ENCODE data around the gene DISC1.
"Not testable (repeated sequence)": the region's sequence is repeated elsewhere in the genome, so short reads cannot be mapped to it uniquely, and the experiment has no call there.

Gene DISC1

DNA sequence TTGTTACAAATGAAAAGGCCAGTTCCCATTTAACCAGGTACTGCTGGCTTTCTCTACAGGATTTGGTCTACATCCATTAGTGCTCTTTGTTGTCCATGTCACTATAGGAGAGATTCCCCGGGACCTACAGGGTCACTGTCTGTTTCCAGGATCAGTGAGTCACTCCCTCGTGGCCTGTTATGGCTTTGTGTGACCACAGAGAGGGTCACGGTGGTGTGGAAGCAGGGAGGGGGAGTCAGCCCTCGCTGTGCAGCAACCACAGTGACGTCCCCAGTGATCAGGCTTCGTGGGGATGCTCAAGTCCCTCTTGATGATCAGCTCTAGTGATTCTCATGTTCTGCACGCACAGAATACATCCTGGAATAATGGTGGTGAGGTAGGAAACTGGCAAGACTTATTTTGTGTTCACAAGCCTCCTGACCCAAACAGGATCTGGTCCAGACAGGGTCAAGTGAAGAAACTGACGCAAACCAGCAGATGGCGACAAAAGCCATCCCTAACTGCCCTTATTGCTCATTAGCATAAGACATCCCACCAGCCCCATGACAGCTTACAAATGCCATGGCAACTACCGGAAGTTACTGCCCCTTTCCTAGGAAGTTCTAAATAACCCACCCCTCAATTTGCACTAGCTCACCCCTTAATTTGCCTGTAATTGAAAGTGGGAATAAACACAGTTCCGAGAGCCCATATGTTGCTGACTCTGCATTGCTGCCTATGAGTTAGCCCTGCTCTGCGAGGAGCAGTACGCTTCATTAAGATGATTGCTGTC, 98.5 kb downstream of the DISC1 start:
- H3K36me3 Mint-ChIP-seq (ENCODE audit: low read depth), result no peaks in the 10 kb centered on the region
- H3K27me3 Mint-ChIP-seq, result no peaks in the 10 kb centered on the region
- peaks cover 2% of the 10 kb centered on the region for H3K4me1 Mint-ChIP-seq
- no peak overlapping the region for H3K4me3 Mint-ChIP-seq
- ATAC-seq, result peak; percentile 49
- H3K27ac Mint-ChIP-seq, result no peak overlapping the region
- DNase-seq, result peak; percentile 28
- no peaks in the 10 kb centered on the region for H3K9me3 Mint-ChIP-seq

DNA sequence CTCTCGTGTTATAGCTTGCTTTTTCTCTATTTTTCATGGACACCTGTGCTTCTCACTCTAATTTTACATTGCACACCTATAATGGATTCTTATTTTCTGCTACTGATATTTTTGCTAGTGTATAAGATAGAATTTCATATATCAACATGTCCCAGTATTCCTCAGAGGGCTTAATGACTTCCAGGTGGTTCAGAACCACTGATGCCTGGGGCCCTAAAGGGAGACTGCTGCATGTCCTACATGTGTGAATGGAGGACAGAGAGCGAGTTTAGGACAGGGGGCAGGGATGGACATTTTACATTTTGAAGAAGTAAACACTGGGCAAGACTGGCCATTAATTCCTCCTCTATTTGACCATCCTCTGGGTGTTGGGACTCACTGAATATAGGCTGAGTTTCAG, 100.6 kb downstream of the DISC1 start:
- H3K4me1 Mint-ChIP-seq, result no peaks in the 10 kb centered on the region
- DNase-seq, result no peak

DNA sequence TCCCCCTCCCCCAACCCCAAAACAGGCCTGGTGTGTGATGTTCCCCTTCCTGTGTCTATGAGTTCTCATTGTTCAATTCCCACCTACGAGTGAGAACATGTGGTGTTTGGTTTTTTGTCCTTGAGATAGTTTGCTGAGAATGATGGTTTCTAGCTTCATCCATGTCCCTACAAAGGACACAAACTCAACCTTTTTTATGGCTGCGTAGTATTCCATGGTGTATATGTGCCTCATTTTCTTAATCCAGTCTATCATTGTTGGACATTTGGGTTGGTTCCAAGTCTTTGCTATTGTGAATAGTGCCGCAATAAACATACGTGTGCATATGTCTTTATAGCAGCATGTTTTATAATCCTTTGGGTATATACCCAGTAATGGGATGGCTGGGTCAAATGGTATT, 102.4 kb downstream of the DISC1 start:
- DNase-seq; H3K4me1 Mint-ChIP-seq; H3K4me3 Mint-ChIP-seq; H3K27me3 Mint-ChIP-seq; H3K27ac Mint-ChIP-seq; H3K9me3 Mint-ChIP-seq; ATAC-seq; H3K36me3 Mint-ChIP-seq (ENCODE audit: low read depth): not testable (repeated sequence)

More for the DNA sequence above, 100.6 kb downstream of the DISC1 start:
- no peaks in the 10 kb centered on the region for H3K36me3 Mint-ChIP-seq (ENCODE audit: low read depth)
- no peaks in the 10 kb centered on the region for H3K27me3 Mint-ChIP-seq
- no peak for ATAC-seq
- H3K27ac Mint-ChIP-seq, result no peak overlapping the region
- no peaks in the 10 kb centered on the region for H3K9me3 Mint-ChIP-seq
- no peak overlapping the region for H3K4me3 Mint-ChIP-seq

DNA sequence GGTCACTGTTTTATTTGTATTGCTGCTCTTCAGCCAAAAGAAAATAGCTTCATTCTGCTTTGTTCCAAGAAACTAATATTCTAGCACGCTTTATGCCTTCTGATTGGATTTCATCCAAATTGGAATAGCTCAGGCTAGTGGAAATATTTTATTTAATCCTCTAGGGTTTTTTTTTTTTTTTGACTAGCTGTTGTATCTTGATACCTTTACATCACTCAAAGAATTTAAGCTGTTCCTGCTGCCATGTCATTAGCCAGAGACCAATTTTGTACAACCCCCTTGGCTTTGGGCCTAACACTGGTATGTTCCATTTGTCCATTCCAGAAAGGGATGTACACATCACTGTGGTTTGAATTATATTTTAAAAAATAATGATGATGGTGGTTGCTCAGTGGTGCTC, 103.0 kb downstream of the DISC1 start:
- ATAC-seq (no peak), DNase-seq (no peak)
- Mint-ChIP-seq H3K4me3 (no peak overlapping the region), H3K4me1 (no peaks in the 10 kb centered on the region), H3K27me3 (no peaks in the 10 kb centered on the region), H3K9me3 (no peaks in the 10 kb centered on the region), H3K36me3 (ENCODE audit: low read depth) (no peaks in the 10 kb centered on the region), H3K27ac (no peak overlapping the region)

DNA sequence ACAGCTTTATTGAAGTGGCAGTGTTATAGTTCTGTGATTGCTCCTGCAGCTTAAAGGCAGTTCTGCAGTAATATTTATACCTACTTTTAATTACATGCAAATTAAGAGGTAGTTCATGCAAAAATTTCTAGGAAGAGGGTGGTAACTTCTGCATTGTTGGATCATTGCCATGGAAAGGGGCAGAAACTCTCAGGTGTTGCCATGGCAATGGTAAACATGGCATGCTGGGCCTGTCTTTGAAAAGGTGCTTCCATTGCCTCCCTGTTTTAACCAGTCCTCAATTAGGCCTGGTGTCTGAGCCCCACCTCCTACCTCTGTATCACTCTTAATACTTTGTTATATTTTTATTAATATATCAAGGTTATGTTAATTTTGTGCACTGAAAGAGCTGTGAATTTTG, 104.7 kb downstream of the DISC1 start:
- Mint-ChIP-seq H3K27ac (no peak overlapping the region), H3K4me1 (no peaks in the 10 kb centered on the region), H3K27me3 (no peaks in the 10 kb centered on the region), H3K9me3 (no peaks in the 10 kb centered on the region), H3K36me3 (ENCODE audit: low read depth) (no peaks in the 10 kb centered on the region), H3K4me3 (no peak overlapping the region)
- DNase-seq, result no peak
- ATAC-seq, result no peak

DNA sequence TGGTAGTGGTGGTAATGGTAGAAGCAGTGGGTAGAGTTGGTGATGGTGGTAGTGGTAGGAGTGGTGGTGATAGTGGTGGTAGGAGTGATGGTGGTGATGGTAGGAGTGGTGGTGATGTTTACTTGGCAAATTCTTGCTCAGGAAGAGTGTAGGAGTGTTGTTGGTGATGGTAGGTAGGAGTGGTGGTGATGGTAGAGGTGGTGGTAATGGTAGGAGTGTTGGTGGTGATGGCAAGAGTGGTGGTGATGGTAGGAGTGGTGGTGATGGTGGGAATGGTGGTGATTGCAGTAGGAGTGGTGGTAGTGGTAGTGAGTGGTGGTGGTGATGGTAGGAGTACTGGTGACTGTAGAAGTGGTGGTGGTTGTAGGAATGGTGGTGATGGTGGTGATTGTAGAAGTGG, 106.5 kb downstream of the DISC1 start:
- DNase-seq (no peak), ATAC-seq (no peak)
- Mint-ChIP-seq H3K4me3 (no peak overlapping the region), H3K9me3 (no peaks in the 10 kb centered on the region), H3K4me1 (no peaks in the 10 kb centered on the region), H3K27me3 (no peaks in the 10 kb centered on the region), H3K27ac (no peak overlapping the region), H3K36me3 (ENCODE audit: low read depth) (no peaks in the 10 kb centered on the region)

DNA sequence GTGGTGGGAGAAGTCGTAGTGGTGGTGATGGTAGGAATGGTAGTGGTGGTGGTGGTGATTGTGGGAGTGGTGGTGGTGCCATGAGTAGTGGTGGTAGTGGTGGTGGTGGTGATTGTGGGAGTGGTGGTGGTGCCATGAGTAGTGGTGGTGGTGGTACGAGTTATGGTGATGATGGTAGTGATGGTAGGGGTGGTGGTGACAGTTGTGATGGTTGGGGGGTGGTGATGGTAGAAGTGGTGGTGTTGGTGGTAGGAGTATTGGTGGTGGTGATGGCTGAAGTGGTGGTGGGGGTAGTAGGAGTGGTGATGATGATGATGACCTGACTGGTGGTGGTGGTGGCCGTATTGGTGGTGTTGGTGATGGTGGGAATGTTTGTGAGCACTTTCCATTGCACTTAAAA, 107.1 kb downstream of the DISC1 start:
- no peak for DNase-seq
- Mint-ChIP-seq H3K27ac (no peak overlapping the region), H3K4me1 (no peaks in the 10 kb centered on the region), H3K27me3 (no peaks in the 10 kb centered on the region), H3K36me3 (ENCODE audit: low read depth) (no peaks in the 10 kb centered on the region), H3K4me3 (no peak overlapping the region), H3K9me3 (no peaks in the 10 kb centered on the region)
- no peak for ATAC-seq

DNA sequence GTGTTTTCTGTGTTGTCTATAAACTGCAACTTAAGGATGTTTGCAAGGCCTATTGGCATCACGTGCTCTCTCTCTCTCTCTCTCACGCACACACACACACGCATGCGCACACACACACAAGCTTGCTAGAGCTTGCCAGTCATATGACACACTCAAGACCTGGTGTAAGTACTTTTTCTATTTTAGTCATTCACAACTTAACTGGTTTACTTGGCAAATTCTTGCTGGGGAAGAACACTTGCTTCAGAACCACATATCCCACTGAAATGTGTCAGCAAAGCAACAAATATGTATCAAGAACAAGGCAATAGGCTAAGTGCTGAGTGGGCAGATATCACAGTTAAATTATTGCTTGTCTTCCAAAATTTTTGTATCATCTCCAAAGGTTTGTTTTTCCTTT, 107.8 kb downstream of the DISC1 start:
- no peak for DNase-seq
- Mint-ChIP-seq H3K27ac (no peak overlapping the region), H3K4me1 (no peaks in the 10 kb centered on the region), H3K27me3 (no peaks in the 10 kb centered on the region), H3K9me3 (no peaks in the 10 kb centered on the region), H3K36me3 (ENCODE audit: low read depth) (peaks cover 2% of the 10 kb centered on the region), H3K4me3 (no peak overlapping the region)
- no peak for ATAC-seq

DNA sequence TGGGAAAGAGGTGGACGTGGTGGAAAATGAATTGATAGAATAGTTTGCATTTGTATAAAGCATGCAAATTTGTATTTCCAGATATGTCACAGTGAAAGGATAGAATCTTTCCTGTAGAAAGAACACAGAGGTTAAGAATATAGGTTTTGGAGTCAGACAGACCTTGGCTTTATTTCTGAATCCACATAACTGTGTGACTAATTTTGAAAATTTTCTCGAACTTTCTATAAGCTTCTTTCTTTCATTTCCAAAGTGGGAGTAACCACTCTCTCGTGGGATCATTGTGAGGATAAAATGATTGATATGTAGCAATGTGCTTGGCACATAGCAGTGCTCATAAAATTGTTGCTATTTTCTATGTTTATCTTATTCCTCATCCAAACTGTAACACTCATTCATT, 108.8 kb downstream of the DISC1 start:
- H3K9me3 Mint-ChIP-seq, result no peaks in the 10 kb centered on the region
- H3K4me1 Mint-ChIP-seq, result no peaks in the 10 kb centered on the region
- no peaks in the 10 kb centered on the region for H3K27me3 Mint-ChIP-seq
- H3K27ac Mint-ChIP-seq, result no peak overlapping the region
- H3K4me3 Mint-ChIP-seq, result no peak overlapping the region
- DNase-seq (no peak), ATAC-seq (no peak)
- H3K36me3 Mint-ChIP-seq (ENCODE audit: low read depth), result peaks cover 2% of the 10 kb centered on the region

DNA sequence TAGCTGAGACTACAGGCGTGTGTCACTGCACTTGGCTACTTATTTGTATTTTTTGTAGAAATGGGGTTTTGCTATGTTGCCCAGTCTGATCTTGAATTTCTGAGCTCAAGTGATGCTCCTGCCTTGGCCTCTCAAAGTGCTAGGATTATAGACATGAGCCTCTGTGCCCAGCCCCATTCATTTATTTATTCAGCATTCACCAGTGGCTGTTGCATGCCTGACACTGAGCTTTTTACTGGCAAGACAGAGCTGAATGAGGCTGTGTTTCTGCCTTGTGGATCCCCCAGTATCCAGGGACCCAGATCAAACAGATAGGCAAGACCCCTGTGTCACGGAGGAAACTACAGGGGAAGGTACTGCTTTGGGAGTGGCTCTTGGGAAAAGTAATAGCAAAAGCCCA, 109.4 kb downstream of the DISC1 start:
- no peak for DNase-seq
- Mint-ChIP-seq H3K4me3 (no peak overlapping the region), H3K27ac (no peak overlapping the region), H3K9me3 (no peaks in the 10 kb centered on the region), H3K4me1 (no peaks in the 10 kb centered on the region), H3K27me3 (no peaks in the 10 kb centered on the region), H3K36me3 (ENCODE audit: low read depth) (peaks cover 2% of the 10 kb centered on the region)
- ATAC-seq, result no peak

DNA sequence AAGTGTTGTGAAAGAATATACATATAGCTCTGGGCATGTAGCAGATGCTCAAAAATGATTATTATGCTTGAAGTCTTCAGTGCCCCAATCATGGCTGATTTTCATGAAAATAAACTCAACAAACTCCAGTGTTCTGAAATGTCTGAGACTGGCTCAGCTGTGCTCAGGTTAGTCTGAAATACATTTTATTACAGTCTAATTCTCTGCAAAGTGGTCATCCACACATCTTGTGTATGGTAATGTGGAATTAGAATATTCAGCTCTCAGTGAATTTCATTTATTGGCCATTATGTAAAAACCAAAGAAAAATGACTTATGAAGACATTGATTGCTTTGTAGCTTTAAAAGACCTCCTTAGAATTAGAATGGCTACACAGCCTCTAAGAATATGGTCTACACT, 109.9 kb downstream of the DISC1 start:
- Mint-ChIP-seq H3K4me3 (no peak overlapping the region), H3K9me3 (no peaks in the 10 kb centered on the region), H3K36me3 (ENCODE audit: low read depth) (peaks cover 2% of the 10 kb centered on the region), H3K27ac (no peak overlapping the region), H3K27me3 (no peaks in the 10 kb centered on the region), H3K4me1 (no peaks in the 10 kb centered on the region)
- no peak for DNase-seq
- ATAC-seq, result no peak

DNA sequence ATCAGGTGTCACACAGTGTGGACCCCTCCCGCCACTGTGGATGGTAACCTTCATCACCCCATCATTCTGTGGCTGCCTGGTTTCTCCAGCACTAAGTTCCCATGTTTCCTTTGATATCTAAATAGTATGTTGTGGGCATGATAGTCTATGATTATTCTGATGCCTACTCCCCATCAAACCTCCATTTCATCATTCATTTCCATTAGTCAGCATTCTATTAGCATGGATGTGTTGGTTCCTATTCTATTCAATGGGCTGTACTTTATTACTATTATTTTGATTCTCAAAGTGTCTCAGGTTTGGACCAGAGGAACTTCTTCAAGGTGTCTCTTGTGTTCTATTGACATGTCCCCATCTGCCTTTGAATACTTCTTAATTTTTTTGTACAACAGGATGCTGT, 112.0 kb downstream of the DISC1 start:
- Mint-ChIP-seq H3K27me3 (no peaks in the 10 kb centered on the region), H3K4me1 (no peaks in the 10 kb centered on the region), H3K4me3 (no peak overlapping the region), H3K36me3 (ENCODE audit: low read depth) (peaks cover 2% of the 10 kb centered on the region), H3K27ac (no peak overlapping the region), H3K9me3 (no peaks in the 10 kb centered on the region)
- no peak for DNase-seq
- no peak for ATAC-seq

DNA sequence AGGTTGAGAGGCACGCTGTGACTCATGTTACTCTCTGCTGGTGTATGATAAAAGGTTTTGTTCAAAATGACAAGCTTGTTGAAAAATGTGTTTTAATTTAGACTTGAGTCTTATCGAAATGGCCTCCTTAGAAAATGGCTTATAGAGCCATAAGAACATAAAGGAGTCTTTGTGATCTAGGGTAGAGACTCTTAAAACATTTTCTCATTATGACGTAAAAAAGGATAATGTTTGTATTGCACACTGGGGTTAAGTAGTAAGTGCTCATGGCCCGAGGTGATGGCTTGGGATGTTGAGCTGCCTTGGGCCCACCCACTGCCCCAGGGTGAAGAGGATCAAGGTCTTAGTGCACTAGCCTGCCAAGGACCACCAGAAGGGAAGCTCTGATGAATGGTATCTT, 117.4 kb downstream of the DISC1 start:
- H3K36me3 Mint-ChIP-seq (ENCODE audit: low read depth), result peaks cover 2% of the 10 kb centered on the region
- DNase-seq (no peak), ATAC-seq (no peak)
- no peaks in the 10 kb centered on the region for H3K4me1 Mint-ChIP-seq
- H3K9me3 Mint-ChIP-seq, result no peaks in the 10 kb centered on the region
- H3K27ac Mint-ChIP-seq, result no peak overlapping the region
- no peak overlapping the region for H3K4me3 Mint-ChIP-seq
- no peaks in the 10 kb centered on the region for H3K27me3 Mint-ChIP-seq

DNA sequence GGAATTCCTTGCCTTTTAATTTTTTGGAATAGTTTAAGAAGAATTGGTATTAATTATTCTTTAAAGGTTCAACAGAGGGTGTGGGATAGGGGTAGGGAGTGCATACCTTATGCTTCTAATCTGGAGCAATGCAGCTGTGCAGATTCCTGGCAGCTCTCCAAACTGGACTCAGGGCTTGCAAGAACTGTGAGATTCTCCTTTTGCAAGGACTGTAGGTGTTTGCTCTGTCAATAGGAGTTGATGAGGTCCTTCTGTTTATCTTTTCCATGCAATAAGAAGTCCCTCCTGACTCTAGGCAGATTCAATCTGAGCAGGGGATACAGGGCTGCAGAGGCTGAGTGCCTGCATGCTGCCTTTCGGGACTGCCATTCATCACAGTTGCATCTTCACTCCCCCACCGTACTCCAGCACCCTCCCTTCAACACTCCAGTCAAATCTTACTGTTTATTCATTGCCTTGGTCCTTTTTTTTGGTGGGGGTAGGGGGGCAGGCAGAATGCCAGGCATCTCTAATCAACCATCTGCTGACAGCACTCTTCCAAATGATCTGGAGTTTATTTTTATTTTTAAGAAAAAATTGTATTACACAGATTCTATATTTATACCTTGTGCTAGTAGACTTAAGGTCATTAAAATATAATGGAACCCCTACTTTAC, 122.3 kb downstream of the DISC1 start:
- peaks cover 30% of the 10 kb centered on the region for H3K36me3 Mint-ChIP-seq (ENCODE audit: low read depth)
- peaks cover 16% of the 10 kb centered on the region for H3K9me3 Mint-ChIP-seq

DNA sequence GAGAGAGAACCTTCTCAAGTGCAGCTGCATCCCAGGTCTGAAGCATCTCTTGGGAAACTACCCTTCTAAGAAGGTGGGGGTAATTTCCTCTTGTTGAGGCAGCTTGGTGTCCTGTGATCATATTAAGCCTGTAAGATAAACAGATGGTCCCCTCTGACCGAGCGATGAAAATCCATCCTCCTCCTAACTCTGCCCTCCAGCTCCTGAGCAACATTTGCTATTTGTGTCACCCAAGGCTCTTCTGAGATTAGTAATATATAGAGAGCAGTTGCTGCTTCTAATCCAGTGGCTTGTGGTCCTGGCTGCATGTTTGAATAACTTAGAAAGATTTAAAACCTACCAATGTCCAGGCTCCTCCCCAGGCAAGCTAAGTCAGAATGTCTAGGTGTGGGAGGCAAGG, 123.7 kb downstream of the DISC1 start:
- Mint-ChIP-seq H3K4me3 (no peak overlapping the region), H3K27me3 (no peaks in the 10 kb centered on the region), H3K9me3 (peaks cover 17% of the 10 kb centered on the region), H3K36me3 (ENCODE audit: low read depth) (peaks cover 35% of the 10 kb centered on the region), H3K27ac (no peak overlapping the region), H3K4me1 (no peaks in the 10 kb centered on the region)
- no peak for ATAC-seq
- no peak for DNase-seq

More for the DNA sequence above, 122.3 kb downstream of the DISC1 start:
- DNase-seq, result no peak
- ATAC-seq, result no peak
- Mint-ChIP-seq H3K27ac (no peak overlapping the region), H3K27me3 (no peaks in the 10 kb centered on the region), H3K4me1 (no peaks in the 10 kb centered on the region), H3K4me3 (no peak overlapping the region)

Data from activated naive CD8-positive, alpha-beta T cell treated with anti-CD3 and anti-CD28 coated beads, Interleukin-2, amount 50 U/mL, for 24 hours (primary cell).